Measurements from ENCODE around the gene RCN1.

GRCh38 chr11:32070692-32071091 is 20.2 kb upstream of the RCN1 start:
- TF ChIP-seq CTCF (conservative IDR thresholded peaks at IDR 0.05; ENCODE audit: low read depth, low read length): no peak
- no peak for TF ChIP-seq EZH2 (IDR thresholded peaks at IDR 0.05; ENCODE audit: borderline replicate concordance, low read depth, low read length, poor library complexity, severe bottlenecking)
